ENCODE measurements around the gene C1QTNF9B. TPM values are rescaled to one million over a fixed set of nuclear protein-coding genes. Genes with fewer than 3 reads are reported as not detected.

The C1QTNF9B gene
- polyA plus RNA-seq, 2 of the 4 experiments (the other 2 are of a cell fraction) = not detected

DNA sequence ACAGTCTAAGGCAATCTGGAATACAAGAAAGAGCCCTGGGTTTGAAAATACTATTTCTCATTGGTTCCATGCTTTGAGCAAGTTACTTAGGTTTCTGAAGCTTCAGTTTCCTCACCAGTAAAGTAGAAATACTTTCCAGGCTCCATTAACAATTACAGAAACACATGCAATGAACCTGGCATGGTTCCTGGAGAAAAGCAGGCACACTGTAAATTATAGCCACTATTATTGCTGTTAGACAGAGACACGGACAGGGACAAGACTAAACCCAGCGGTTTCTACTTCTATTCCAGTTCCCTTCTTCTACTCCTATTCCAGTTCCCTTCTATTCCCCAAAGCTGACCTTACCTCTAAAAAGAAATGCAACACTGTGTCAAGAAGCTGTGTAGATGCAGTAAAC lies 49.3 kb downstream of the C1QTNF9B start:
- CTCF ChIA-PET = interaction anchor here (1.4 kb wide), 1 partner anchor 13 kb away, joined by 3 read pairs; no protein-coding TSS in a partner anchor
- no peak for ATAC-seq
- Histone ChIP-seq H3K4me3 (no peak overlapping the region), H3K4me1 (no peaks in the 10 kb centered on the region), H3K4me2 (no peak overlapping the region), H3K9me3 (no peaks in the 10 kb centered on the region), H3K27ac (no peak overlapping the region)
- DNase-seq (ENCODE audit: low read depth in 1 of 2, low spot score in 1 of 2) = no peak
- 90% methylated on average over 2 of the region's 2 CpGs for WGBS (ENCODE audit: missing lambda C conversion rate)
- TF ChIP-seq ESRRA (IDR thresholded peaks at IDR 0.05; ENCODE audit: borderline replicate concordance, low read length) = no peak
- TF ChIP-seq, protein P1, sequence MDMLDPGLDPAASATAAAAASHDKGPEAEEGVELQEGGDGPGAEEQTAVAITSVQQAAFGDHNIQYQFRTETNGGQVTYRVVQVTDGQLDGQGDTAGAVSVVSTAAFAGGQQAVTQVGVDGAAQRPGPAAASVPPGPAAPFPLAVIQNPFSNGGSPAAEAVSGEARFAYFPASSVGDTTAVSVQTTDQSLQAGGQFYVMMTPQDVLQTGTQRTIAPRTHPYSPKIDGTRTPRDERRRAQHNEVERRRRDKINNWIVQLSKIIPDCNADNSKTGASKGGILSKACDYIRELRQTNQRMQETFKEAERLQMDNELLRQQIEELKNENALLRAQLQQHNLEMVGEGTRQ (IDR thresholded peaks at IDR 0.05) = no peak
- TF ChIP-seq JUNB (IDR thresholded peaks at IDR 0.05) = no peak
- TF ChIP-seq CHD2 (IDR thresholded peaks at IDR 0.05; ENCODE audit: low read length, partially characterized antibody) = no peak
- no peak for TF ChIP-seq KDM5A (IDR thresholded peaks at IDR 0.05)
- TF ChIP-seq POLR2A (IDR thresholded peaks at IDR 0.05; ENCODE audit: low read length) = no peak
- FAIRE-seq = no peak
- POLR2A ChIA-PET = no interaction called here

DNA sequence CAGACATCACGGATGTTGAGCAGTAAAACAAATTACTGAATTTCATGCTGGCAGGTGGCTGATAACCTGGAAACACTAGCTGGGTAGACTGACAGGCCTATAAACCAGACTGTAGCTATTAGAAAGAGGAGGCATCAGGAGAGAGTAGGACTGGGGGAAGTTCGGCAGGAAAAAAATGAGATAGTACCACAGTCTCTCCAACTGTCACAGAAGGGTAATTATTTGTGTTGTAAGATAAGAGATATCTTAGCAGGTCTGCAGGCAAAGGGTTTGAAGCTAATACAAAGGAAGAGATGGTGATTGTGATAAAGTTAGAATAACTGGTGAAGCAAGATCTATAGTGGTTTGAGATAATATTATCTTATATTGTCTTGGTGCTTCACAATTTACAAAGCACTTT lies 49.8 kb downstream of the C1QTNF9B start:
- WGBS (ENCODE audit: missing lambda C conversion rate) = 84% methylated on average over 2 of the region's 2 CpGs
- no peak for TF ChIP-seq FOXS1 (CRISPR knock-in tag; IDR thresholded peaks at IDR 0.05)
- no peak for TF ChIP-seq SREBF2 (IDR thresholded peaks at IDR 0.05)
- TF ChIP-seq CBX8 (IDR thresholded peaks at IDR 0.05) = no peak
- TF ChIP-seq SMC3 (IDR thresholded peaks at IDR 0.05) = no peak
- no peak for TF ChIP-seq CBX2 (IDR thresholded peaks at IDR 0.05; ENCODE audit: borderline replicate concordance, low read depth)
- no peak for TF ChIP-seq PHF8 (IDR thresholded peaks at IDR 0.05; ENCODE audit: borderline replicate concordance, low read depth)
- TF ChIP-seq TFCP2L1 (CRISPR knock-in tag; IDR thresholded peaks at IDR 0.05) = no peak
- TF ChIP-seq CHD2 (IDR thresholded peaks at IDR 0.05; ENCODE audit: low read length, partially characterized antibody) = no peak
- TF ChIP-seq MAFK (IDR thresholded peaks at IDR 0.05; ENCODE audit: partially characterized antibody) = no peak
- TF ChIP-seq, protein P2, sequence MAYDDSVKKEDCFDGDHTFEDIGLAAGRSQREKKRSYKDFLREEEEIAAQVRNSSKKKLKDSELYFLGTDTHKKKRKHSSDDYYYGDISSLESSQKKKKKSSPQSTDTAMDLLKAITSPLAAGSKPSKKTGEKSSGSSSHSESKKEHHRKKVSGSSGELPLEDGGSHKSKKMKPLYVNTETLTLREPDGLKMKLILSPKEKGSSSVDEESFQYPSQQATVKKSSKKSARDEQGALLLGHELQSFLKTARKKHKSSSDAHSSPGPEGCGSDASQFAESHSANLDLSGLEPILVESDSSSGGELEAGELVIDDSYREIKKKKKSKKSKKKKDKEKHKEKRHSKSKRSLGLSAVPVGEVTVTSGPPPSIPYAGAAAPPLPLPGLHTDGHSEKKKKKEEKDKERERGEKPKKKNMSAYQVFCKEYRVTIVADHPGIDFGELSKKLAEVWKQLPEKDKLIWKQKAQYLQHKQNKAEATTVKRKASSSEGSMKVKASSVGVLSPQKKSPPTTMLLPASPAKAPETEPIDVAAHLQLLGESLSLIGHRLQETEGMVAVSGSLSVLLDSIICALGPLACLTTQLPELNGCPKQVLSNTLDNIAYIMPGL (CRISPR knock-in tag; IDR thresholded peaks at IDR 0.05; ENCODE audit: borderline replicate concordance) = no peak
- no peak for TF ChIP-seq CEBPB (IDR thresholded peaks at IDR 0.05)
- no peaks in the 10 kb centered on the region for H3K4me1 ChIP-seq
- H3K4me2 ChIP-seq = no peak overlapping the region
- POLR2A ChIA-PET = no interaction called here
- DNase-seq (ENCODE audit: low read depth in 1 of 2, low spot score in 1 of 2) (no peak), ATAC-seq (no peak), FAIRE-seq (no peak)
- CTCF ChIA-PET = interaction anchor here (0.7 to 1.4 kb wide), 2 partner anchors 9 to 13 kb away, joined by 3 read pairs; no protein-coding TSS in a partner anchor
- no peak overlapping the region for H3K27ac ChIP-seq
- H3K4me3 ChIP-seq = no peak overlapping the region
- H3K9me3 ChIP-seq = no peaks in the 10 kb centered on the region

DNA sequence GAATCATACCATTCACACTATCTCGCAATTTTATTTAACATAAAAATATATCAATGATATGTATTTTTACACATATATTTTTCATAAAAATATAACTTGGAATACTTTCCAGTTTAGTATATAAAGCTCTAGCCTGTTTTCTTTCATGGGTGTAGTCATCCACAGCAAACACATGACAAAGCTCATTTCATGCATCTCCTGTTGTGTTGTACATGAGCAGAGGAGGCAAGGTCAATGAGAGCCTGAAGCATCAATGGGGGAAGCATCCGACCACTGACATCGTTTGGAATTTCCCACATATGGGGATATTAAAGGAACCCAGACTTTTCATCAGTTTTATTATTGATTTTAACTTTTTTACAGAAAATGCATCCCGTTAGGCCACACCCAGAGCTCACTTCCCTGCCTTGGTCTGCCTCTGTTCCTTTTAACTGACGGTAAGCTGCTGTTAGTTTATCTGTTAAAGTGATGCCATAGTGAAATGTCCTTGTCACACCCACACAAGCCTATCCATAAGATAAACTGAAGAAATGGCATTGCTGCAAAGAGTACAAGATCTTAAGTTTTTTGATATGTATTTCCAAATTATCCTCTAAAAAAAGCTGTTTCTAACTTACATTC lies 52.1 kb downstream of the C1QTNF9B start:
- ChIA-PET POLR2A (no interaction called here), CTCF (interaction anchor here (1.5 kb wide), 1 partner anchor 45 kb away, joined by 5 read pairs; the partner anchor contains the start of gene MIPEP)
- Histone ChIP-seq H3K4me1 (no peaks in the 10 kb centered on the region), H3K4me2 (no peak overlapping the region), H3K9me3 (no peaks in the 10 kb centered on the region), H3K4me3 (no peak overlapping the region), H3K27ac (no peak overlapping the region)
- WGBS (ENCODE audit: missing lambda C conversion rate) = 87% methylated on average over 5 of the region's 5 CpGs
- DNase-seq (ENCODE audit: low read depth in 1 of 2, low spot score in 1 of 2) (no peak), FAIRE-seq (no peak), ATAC-seq (no peak)
- no peak for TF ChIP-seq FOXS1 (CRISPR knock-in tag; IDR thresholded peaks at IDR 0.05)
- no peak for TF ChIP-seq EHF (CRISPR knock-in tag; IDR thresholded peaks at IDR 0.05)
- no peak for TF ChIP-seq HOXB5 (CRISPR knock-in tag; IDR thresholded peaks at IDR 0.05)
- TF ChIP-seq, protein P2 (CRISPR knock-in tag; IDR thresholded peaks at IDR 0.05; ENCODE audit: borderline replicate concordance) = no peak
- no peak for TF ChIP-seq JUNB (IDR thresholded peaks at IDR 0.05)
- no peak for TF ChIP-seq NR3C1 (IDR thresholded peaks at IDR 0.05)
- TF ChIP-seq CHD4 (IDR thresholded peaks at IDR 0.05; ENCODE audit: borderline replicate concordance) = no peak
- no peak for TF ChIP-seq MYC (IDR thresholded peaks at IDR 0.05; ENCODE audit: borderline replicate concordance, low read length)
- no peak for TF ChIP-seq ZSCAN20 (CRISPR knock-in tag; IDR thresholded peaks at IDR 0.05)
- no peak for TF ChIP-seq KDM5A (IDR thresholded peaks at IDR 0.05)
- no peak for TF ChIP-seq POLR2AphosphoS2 (conservative IDR thresholded peaks at IDR 0.05; ENCODE audit: low read length)
- no peak for TF ChIP-seq ZNF302 (CRISPR knock-in tag; IDR thresholded peaks at IDR 0.05)
- no peak for TF ChIP-seq CEBPB (IDR thresholded peaks at IDR 0.05)
- TF ChIP-seq FOSB (CRISPR knock-in tag; IDR thresholded peaks at IDR 0.05) = no peak
- TF ChIP-seq GATA3 (IDR thresholded peaks at IDR 0.05; ENCODE audit: borderline replicate concordance) = no peak

Data from A549 (cell line).